Astrocyte of the hippocampus (primary cell): Measurements from ENCODE around the gene GRAMD1B.

Experiments used
- DNase-seq: peaks from one replicate; pipeline ENCODE4 v3.0.0; 2011; ENCODE audit warnings: low read depth, low spot score

Gene GRAMD1B

GRCh38 chr11:123587559-123587958, 157.5 kb downstream of the GRAMD1B start:
- DNase-seq, result no peak

GRCh38 chr11:123588117-123588863, 158.2 kb downstream of the GRAMD1B start:
- DNase-seq, result no peak

- no peak for DNase-seq
These were observed 158.8 kb downstream of the GRAMD1B start for GRCh38 chr11:123588864-123589262.

- DNase-seq, result peak; percentile 83
These were observed 160.3 kb downstream of the GRAMD1B start for GRCh38 chr11:123590296-123590912.

GRCh38 chr11:123593570-123593969, 163.5 kb downstream of the GRAMD1B start:
- DNase-seq, result no peak

GRCh38 chr11:123594188-123594901, 164.3 kb downstream of the GRAMD1B start:
- peak; percentile 41 for DNase-seq

- no peak for DNase-seq
These were observed 164.9 kb downstream of the GRAMD1B start for GRCh38 chr11:123594921-123595320.

GRCh38 chr11:123597859-123598258, 167.8 kb downstream of the GRAMD1B start:
- DNase-seq, result no peak

- DNase-seq, result no peak
These were observed 171.1 kb downstream of the GRAMD1B start for GRCh38 chr11:123601136-123601535.

- DNase-seq, result no peak
These were observed 171.7 kb downstream of the GRAMD1B start for GRCh38 chr11:123601743-123602142.

- no peak for DNase-seq
These were observed 173.6 kb downstream of the GRAMD1B start for GRCh38 chr11:123603666-123604065.

- no peak for DNase-seq
These were observed 177.7 kb downstream of the GRAMD1B start for GRCh38 chr11:123607781-123608180.

GRCh38 chr11:123608371-123608770, 178.3 kb downstream of the GRAMD1B start:
- no peak for DNase-seq

- no peak for DNase-seq
These were observed 178.9 kb downstream of the GRAMD1B start for GRCh38 chr11:123608945-123609344.

GRCh38 chr11:123611698-123612097, 181.6 kb downstream of the GRAMD1B start:
- DNase-seq, result no peak

GRCh38 chr11:123616505-123617198, 186.6 kb downstream of the GRAMD1B start:
- peak; percentile 82 for DNase-seq

- DNase-seq, result no peak
These were observed 192.5 kb downstream of the GRAMD1B start for GRCh38 chr11:123622576-123622975.

- DNase-seq, result no peak
These were observed 194.9 kb downstream of the GRAMD1B start for GRCh38 chr11:123624974-123625373.

GRCh38 chr11:123628936-123629683, 199.0 kb downstream of the GRAMD1B start:
- no peak for DNase-seq

GRCh38 chr11:123630126-123630608, 200.1 kb downstream of the GRAMD1B start:
- no peak for DNase-seq

GRCh38 chr11:123640029-123640428, 210.0 kb downstream of the GRAMD1B start:
- no peak for DNase-seq
